ENCODE results near the gene PLCB1.

PLCB1 gene

GRCh38 chr20:8788275-8788674, 656.2 kb downstream of the PLCB1 start:
- Histone ChIP-seq H3K27ac (no peak overlapping the region), H3K4me2 (no peak overlapping the region), H3K36me3 (ENCODE audit: insufficient read depth) (no peaks in the 10 kb centered on the region), H2AFZ (ENCODE audit: low read depth) (no peak overlapping the region), H3K4me3 (IDR thresholded peaks at IDR 0.05; ENCODE audit: insufficient read depth, low read depth, low read length) (no peak overlapping the region), H3K4me1 (ENCODE audit: low read depth, poor library complexity, severe bottlenecking) (peaks cover 3% of the 10 kb centered on the region), H3K27me3 (ENCODE audit: insufficient read depth, low read depth) (no peaks in the 10 kb centered on the region), H3K79me2 (ENCODE audit: insufficient read depth, low read depth) (no peaks in the 10 kb centered on the region), H3K9ac (no peak overlapping the region), H4K20me1 (ENCODE audit: insufficient read depth) (no peaks in the 10 kb centered on the region)
- TF ChIP-seq CTCF (conservative IDR thresholded peaks at IDR 0.05; ENCODE audit: low read depth, low read length) = no peak

- H3K27ac ChIP-seq = no peak overlapping the region
- no peaks in the 10 kb centered on the region for H4K20me1 ChIP-seq (ENCODE audit: insufficient read depth)
- no peaks in the 10 kb centered on the region for H3K79me2 ChIP-seq (ENCODE audit: insufficient read depth, low read depth)
- no peak overlapping the region for H3K4me3 ChIP-seq (IDR thresholded peaks at IDR 0.05; ENCODE audit: insufficient read depth, low read depth, low read length)
- no peak for TF ChIP-seq CTCF (conservative IDR thresholded peaks at IDR 0.05; ENCODE audit: low read depth, low read length)
- H3K4me1 ChIP-seq (ENCODE audit: low read depth, poor library complexity, severe bottlenecking) = peaks cover 3% of the 10 kb centered on the region
- H3K4me2 ChIP-seq = no peak overlapping the region
- no peak overlapping the region for H2AFZ ChIP-seq (ENCODE audit: low read depth)
- H3K27me3 ChIP-seq (ENCODE audit: insufficient read depth, low read depth) = no peaks in the 10 kb centered on the region
- H3K9ac ChIP-seq = no peak overlapping the region
- no peaks in the 10 kb centered on the region for H3K36me3 ChIP-seq (ENCODE audit: insufficient read depth)
These were observed 656.8 kb downstream of the PLCB1 start for GRCh38 chr20:8788831-8789230.

- peak; percentile 89 for TF ChIP-seq CTCF (conservative IDR thresholded peaks at IDR 0.05; ENCODE audit: low read depth, low read length)
- H3K27ac ChIP-seq = no peak overlapping the region
- H3K27me3 ChIP-seq (ENCODE audit: insufficient read depth, low read depth) = no peaks in the 10 kb centered on the region
- H2AFZ ChIP-seq (ENCODE audit: low read depth) = no peak overlapping the region
- peaks cover 16% of the 10 kb centered on the region for H3K4me1 ChIP-seq (ENCODE audit: low read depth, poor library complexity, severe bottlenecking)
- no peak overlapping the region for H3K4me3 ChIP-seq (IDR thresholded peaks at IDR 0.05; ENCODE audit: insufficient read depth, low read depth, low read length)
- no peaks in the 10 kb centered on the region for H3K79me2 ChIP-seq (ENCODE audit: insufficient read depth, low read depth)
- no peak overlapping the region for H3K4me2 ChIP-seq
- H3K9ac ChIP-seq = no peak overlapping the region
- no peaks in the 10 kb centered on the region for H3K36me3 ChIP-seq (ENCODE audit: insufficient read depth)
- H4K20me1 ChIP-seq (ENCODE audit: insufficient read depth) = no peaks in the 10 kb centered on the region
These were observed 658.5 kb downstream of the PLCB1 start for GRCh38 chr20:8790442-8791074.

- no peak overlapping the region for H2AFZ ChIP-seq (ENCODE audit: low read depth)
- H3K4me2 ChIP-seq = peak overlapping the region; percentile 31; the same call in 1 of the 2 replicates
- no peak overlapping the region for H3K9ac ChIP-seq
- H3K79me2 ChIP-seq (ENCODE audit: insufficient read depth, low read depth) = no peaks in the 10 kb centered on the region
- H4K20me1 ChIP-seq (ENCODE audit: insufficient read depth) = no peaks in the 10 kb centered on the region
- H3K36me3 ChIP-seq (ENCODE audit: insufficient read depth) = no peaks in the 10 kb centered on the region
- H3K4me1 ChIP-seq (ENCODE audit: low read depth, poor library complexity, severe bottlenecking) = peaks cover 23% of the 10 kb centered on the region
- H3K27ac ChIP-seq = peak overlapping the region; percentile 15; the same call in 1 of the 2 replicates
- no peaks in the 10 kb centered on the region for H3K27me3 ChIP-seq (ENCODE audit: insufficient read depth, low read depth)
- H3K4me3 ChIP-seq (IDR thresholded peaks at IDR 0.05; ENCODE audit: insufficient read depth, low read depth, low read length) = no peak overlapping the region
- no peak for TF ChIP-seq CTCF (conservative IDR thresholded peaks at IDR 0.05; ENCODE audit: low read depth, low read length)
These were observed 663.3 kb downstream of the PLCB1 start for GRCh38 chr20:8795404-8795803.

Measured in KMS-11 (cell line).